GM12878 (cell line): Measurements from ENCODE around the gene LPAR5. TPM values are rescaled to one million over a fixed set of nuclear protein-coding genes. Genes with fewer than 3 reads are reported as not detected.

ENCODE experiments used
- ATAC-seq: fragments of 200-7000 bp; cut with Tn5 transposase; 3 replicates; pipeline ENCODE4 v1.9.1; 2020; ENCODE audit warnings: mild to moderate bottlenecking, moderate library complexity
- BruUV-seq: library from RNA; stranded (reverse); fragments of 400-500 nt; replicated peaks from 2 replicates; lab custom pipeline; 2021; lab: Mats Ljungman, UMichigan
- CTCF ChIA-PET: fragments of 300-600 bp; sonication (Branson Sonifier 250); formaldehyde crosslinking; extraction: SDS; loops from one replicate; lab custom pipeline; 2021; ENCODE audit warnings: inconsistent platforms; lab: Yijun Ruan, JAX
- POLR2A ChIA-PET: fragments of 350-600 bp; formaldehyde crosslinking; extraction: SDS; loops from one replicate; lab custom pipeline; 2021; ENCODE audit warnings: inconsistent platforms; lab: Charles Lee
- RAD21 ChIA-PET: fragments of 300-600 bp; sonication (Branson Sonifier 250); formaldehyde crosslinking; loops from one replicate; lab custom pipeline; 2023; ENCODE audit warnings: antibody characterized with exemption; ENCODE audit not compliant: unreplicated experiment; lab: Charles Lee
- SMC1A ChIA-PET: fragments of 300-600 bp; sonication (Branson Sonifier 250); formaldehyde crosslinking; loops from one replicate; lab custom pipeline; 2023; ENCODE audit not compliant: unreplicated experiment, uncharacterized antibody; lab: Charles Lee
- DNase-seq: peaks from one replicate; pipeline ENCODE4 v3.0.0-alpha.2; 2011; ENCODE audit warnings: low read depth, low spot score
- FAIRE-seq: peaks from 3 replicates; lab custom pipeline; 2011; peaks lifted over from hg19 to GRCh38; lab: Jason Lieb, UNC
- H2AFZ ChIP-seq: 2 replicates; pipeline ENCODE4 v1.6.0; 2011; ENCODE audit warnings: low read depth, low read length, control low read depth; ENCODE audit not compliant: control insufficient read depth
- H3K27ac ChIP-seq: 2 replicates; pipeline ENCODE4 v1.5.1; 2011; ENCODE audit warnings: control low read depth; ENCODE audit not compliant: control insufficient read depth, insufficient read depth
- H3K27me3 ChIP-seq, 2 experiments: replicated peaks in 1 of 2; 2 replicates each; pipeline versions ENCODE4 v1.6.0 to v1.6.1; 2011; ENCODE audit warnings: low read length in 1 of 2; ENCODE audit not compliant: control insufficient read depth in 2 of 2, insufficient read depth in 2 of 2
- H3K36me3 ChIP-seq, 2 experiments: 2 replicates each; pipeline ENCODE4 v1.5.1; 2011; ENCODE audit warnings: low read length in 1 of 2; ENCODE audit not compliant: control insufficient read depth in 2 of 2, insufficient read depth in 2 of 2
- H3K4me1 ChIP-seq: 2 replicates; pipeline ENCODE4 v1.6.1; 2011; ENCODE audit warnings: mild to moderate bottlenecking, low read length, moderate library complexity, mixed read lengths; ENCODE audit not compliant: control insufficient read depth, insufficient read depth
- H3K4me2 ChIP-seq: 2 replicates; pipeline ENCODE4 v1.6.0; 2011; ENCODE audit warnings: control low read depth; ENCODE audit not compliant: control insufficient read depth, insufficient read depth
- H3K4me3 ChIP-seq: fragments of 200-600 bp; sonication (generic); 2 replicates; pipeline ENCODE4 v1.5.1; 2016
- H3K79me2 ChIP-seq: 2 replicates; pipeline ENCODE4 v1.6.0; 2011; ENCODE audit warnings: low read length; ENCODE audit not compliant: control insufficient read depth, insufficient read depth
- H3K9ac ChIP-seq: 2 replicates; pipeline ENCODE4 v1.8.0; 2011; ENCODE audit warnings: low read length, control low read depth, mixed read lengths; ENCODE audit not compliant: control insufficient read depth, insufficient read depth
- H3K9me3 ChIP-seq: replicated peaks from 3 replicates; pipeline ENCODE4 v1.5.1; 2011; ENCODE audit warnings: mild to moderate bottlenecking, low read length; ENCODE audit not compliant: control insufficient read depth, insufficient read depth
- H4K20me1 ChIP-seq: 2 replicates; pipeline ENCODE4 v1.6.0; 2011; ENCODE audit not compliant: control insufficient read depth, insufficient read depth
- ASH2L ChIP-seq: fragments of 300-600, 200-600 bp; sonication (generic); IDR thresholded peaks from 2 replicates; pipeline ENCODE4 v1.6.1; 2017; ENCODE audit warnings: low read depth, mild to moderate bottlenecking, borderline replicate concordance
- BACH1 ChIP-seq: fragments of 450-650 bp; IDR thresholded peaks from 2 replicates; pipeline ENCODE4 v1.6.1; 2017; ENCODE audit warnings: mild to moderate bottlenecking, borderline replicate concordance
- BHLHE40 ChIP-seq, 2 experiments: fragments of 450-650 bp in 1 of 2; IDR thresholded peaks; 2 replicates each; pipeline ENCODE4 v1.6.1; 2011 to 2017; ENCODE audit warnings: low read depth in 2 of 2, borderline replicate concordance in 1 of 2, improper control_type of control experiment in 1 of 2, low read length in 1 of 2, mild to moderate bottlenecking in 1 of 2
- CEBPB ChIP-seq, 2 experiments: fragments of 150-350 bp in 1 of 2; IDR thresholded peaks; 2 replicates each; pipeline ENCODE4 v1.6.1; 2012 to 2014; ENCODE audit warnings: low read depth in 2 of 2, low read length in 2 of 2, borderline replicate concordance in 1 of 2, inconsistent platforms in 1 of 2
- GABPA ChIP-seq: IDR thresholded peaks from 2 replicates; pipeline ENCODE4 v1.6.1; 2014; ENCODE audit warnings: antibody characterized with exemption, low read depth, mild to moderate bottlenecking, inconsistent platforms
- GATAD2B ChIP-seq: fragments of 450-650 bp; conservative IDR thresholded peaks from 2 replicates; pipeline ENCODE4 v1.6.1; 2017; ENCODE audit warnings: low read depth, mild to moderate bottlenecking, moderate library complexity
- HDAC6 ChIP-seq: fragments of 200-600 bp; sonication (generic); IDR thresholded peaks from one replicate; pipeline ENCODE4 v1.8.0; 2017; ENCODE audit warnings: antibody characterized with exemption; ENCODE audit not compliant: unreplicated experiment
- IKZF2 ChIP-seq, 2 experiments: fragments of 450-650 bp; IDR thresholded peaks; 2 replicates each; pipeline ENCODE4 v1.6.1; 2017; ENCODE audit warnings: mild to moderate bottlenecking in 2 of 2, moderate library complexity in 2 of 2
- NFXL1 ChIP-seq: fragments of 450-650 bp; IDR thresholded peaks from 2 replicates; pipeline ENCODE4 v1.6.1; 2017; ENCODE audit warnings: antibody characterized with exemption, mild to moderate bottlenecking, borderline replicate concordance
- POU2F2 ChIP-seq: IDR thresholded peaks from 3 replicates; pipeline ENCODE4 v1.6.1; 2011; ENCODE audit warnings: low read depth, mild to moderate bottlenecking, low read length, borderline replicate concordance
- RB1 ChIP-seq: fragments of 450-650 bp; formaldehyde crosslinking; IDR thresholded peaks from 2 replicates; pipeline ENCODE4 v1.6.1; 2017; ENCODE audit warnings: mild to moderate bottlenecking, borderline replicate concordance
- SMC3 ChIP-seq: IDR thresholded peaks from 2 replicates; pipeline ENCODE4 v1.6.1; 2011; ENCODE audit warnings: low read length, improper control_type of control experiment, borderline replicate concordance
- TAF1 ChIP-seq: IDR thresholded peaks from 2 replicates; pipeline ENCODE4 v1.6.1; 2011; ENCODE audit warnings: mild to moderate bottlenecking, low read depth, low read length, borderline replicate concordance
- TCF12 ChIP-seq: IDR thresholded peaks from 2 replicates; pipeline ENCODE4 v1.6.1; 2011; ENCODE audit warnings: low read depth, mild to moderate bottlenecking, low read length
- TCF3 ChIP-seq: IDR thresholded peaks from 2 replicates; pipeline ENCODE4 v1.6.1; 2012; ENCODE audit warnings: low read depth, mild to moderate bottlenecking, low read length, borderline replicate concordance; ENCODE audit not compliant: insufficient read depth
- YY1 ChIP-seq: IDR thresholded peaks from 2 replicates; pipeline ENCODE4 v1.6.1; 2011; ENCODE audit warnings: low read depth, mild to moderate bottlenecking, low read length
- ZBTB11 ChIP-seq: fragments of 450-650 bp; formaldehyde crosslinking; IDR thresholded peaks from 2 replicates; pipeline ENCODE4 v1.5.0; 2022; ENCODE audit warnings: mild to moderate bottlenecking, missing genetic modification characterization
- WGBS: methylation state at CpG from one replicate; pipeline ENCODE4 v1.1.6; 2016; ENCODE audit warnings: low lambda C conversion rate; ENCODE audit not compliant: insufficient replicate concordance, insufficient coverage; ENCODE audit errors: missing lambda C conversion rate; 5-methylcytosine and 5-hydroxymethylcytosine counted together
- in situ Hi-C: fragments of 300-500 bp; cut with MboI; formaldehyde crosslinking; loops from 9 replicates; pipeline ENCODE4 v1.14.3; 2018; ENCODE audit warnings: mixed read lengths
- intact Hi-C: fragments of 100-400 bp; cut with micrococcal nuclease; formaldehyde crosslinking; loops from one replicate; pipeline ENCODE4 v1.14.2; 2022; ENCODE audit not compliant: unreplicated experiment
- polyA plus RNA-seq, 11 experiments: library from polyadenylated mRNA; depleted of rRNA in 4 of 11; unstranded in 6 of 11; stranded (reverse) in 5 of 11; fragments of >200 nt; fragmentation: Nextera tagmentation in 4 of 11; fragmentation: Illumina TruSeq in 1 of 11; extraction: Ambion mirVana in 4 of 11; extraction: Trizol in 1 of 11; gene quantifications; 1 replicate in 1 of 11; 2 replicates in 10 of 11; pipeline versions ENCODE4 v1.2.1 to v1.2.3, GENCODE V29; 2011 to 2016; ENCODE audit warnings: inconsistent platforms in 2 of 11, missing spikeins in 2 of 11, low read depth in 1 of 11
- total RNA-seq, 4 experiments: library from RNA; depleted of rRNA in 3 of 4; stranded (reverse); fragments of >200 nt in 3 of 4; fragmentation: Illumina TruSeq in 1 of 4; extraction: Trizol in 1 of 4; gene quantifications; 2 replicates each; pipeline versions ENCODE4 v1.2.1 to v1.2.3, GENCODE V29; 2013 to 2021

The LPAR5 gene
- total and polyA plus RNA-seq, 10 of the 15 experiments (the other 5 are each of a cell fraction or from before 2014, with no cell fraction given), result 1.3 to 7.9 (median 5.3) TPM

GRCh38 chr12:6653987-6654386 is 18.2 kb upstream of the LPAR5 start:
- Histone ChIP-seq H3K4me2 (no peak overlapping the region), H3K9me3 (no peaks in the 10 kb centered on the region), H3K27me3 (no peaks in the 10 kb centered on the region), H3K4me3 (no peak overlapping the region), H3K4me1 (no peaks in the 10 kb centered on the region), H3K79me2 (no peaks in the 10 kb centered on the region), H3K27ac (no peak overlapping the region)
- no peak for FAIRE-seq
- intact Hi-C loops (no loop called here), in situ Hi-C loops (no loop called here)
- POLR2A ChIA-PET, result interaction anchor here (0.7 to 1.0 kb wide), 3 partner anchors 51 to 279 kb away, joined by 3 read pairs; no protein-coding TSS in a partner anchor
- RAD21 ChIA-PET, result no interaction called here
- WGBS, result 86% methylated on average over 5 of the region's 5 CpGs
- BruUV-seq, result no TSS peak
- SMC1A ChIA-PET, result interaction anchor here (1.2 kb wide), 1 partner anchor 50 kb away, joined by 4 read pairs; no protein-coding TSS in a partner anchor
- TF ChIP-seq TCF12, result no peak
- TF ChIP-seq TCF3, result no peak
- no peak for TF ChIP-seq NFXL1
- no peak for TF ChIP-seq HDAC6
- no peak for TF ChIP-seq GATAD2B
- TF ChIP-seq BACH1, result no peak
- TF ChIP-seq ZBTB11 (CRISPR knock-in tag), result no peak
- no peak for TF ChIP-seq RB1
- TF ChIP-seq CEBPB (IDR thresholded peaks at IDR 0.05; ENCODE audit: borderline replicate concordance in 1 of 2, low read depth in 2 of 2, low read length in 2 of 2), result no peak
- TF ChIP-seq SMC3, result no peak
- no peak for TF ChIP-seq IKZF2 (IDR thresholded peaks at IDR 0.05)
- no peak for TF ChIP-seq TAF1
- no peak for TF ChIP-seq YY1
- TF ChIP-seq ASH2L, result no peak
- TF ChIP-seq GABPA, result no peak
- TF ChIP-seq BHLHE40 (IDR thresholded peaks at IDR 0.05; ENCODE audit: borderline replicate concordance in 1 of 2, low read depth in 2 of 2, low read length in 1 of 2), result no peak
- no peak for TF ChIP-seq POU2F2
- TF ChIP-seq, all 136 proteins: peak for 0
- no peak overlapping the region for H3K9ac ChIP-seq
- no peaks in the 10 kb centered on the region for H4K20me1 ChIP-seq
- peaks cover 0 to 10% of the 10 kb centered on the region in 2 experiments for H3K36me3 ChIP-seq
- DNase-seq (no peak), ATAC-seq (no peak)
- no peak overlapping the region for H2AFZ ChIP-seq
- CTCF ChIA-PET, result no interaction called here
